HepG2 (cell line): ENCODE data around the gene KRT7. TPM values are rescaled to one million over a fixed set of nuclear protein-coding genes. Genes with fewer than 3 reads are reported as not detected.

Experiments
- ATAC-seq: fragments of 200-7000 bp; cut with Tn5 transposase; 3 replicates; pipeline ENCODE4 v1.9.1; 2020; ENCODE audit warnings: mild to moderate bottlenecking, moderate library complexity
- BruUV-seq: library from RNA; stranded (reverse); fragments of 400-500 nt; replicated peaks from 2 replicates; lab custom pipeline; 2021; lab: Mats Ljungman, UMichigan
- CTCF ChIA-PET: fragments of 300-600 bp; formaldehyde crosslinking; extraction: SDS; loops from one replicate; lab custom pipeline; 2021; ENCODE audit warnings: low total read pairs, inconsistent platforms, low intra/inter-chr PET ratio; lab: Yijun Ruan, JAX
- POLR2A ChIA-PET: fragments of 350-600 bp; sonication (Branson Sonifier 250); formaldehyde crosslinking; loops from one replicate; lab custom pipeline; 2020; ENCODE audit warnings: antibody characterized with exemption, inconsistent platforms; lab: Yijun Ruan, JAX
- DNase-seq: peaks from one replicate; pipeline ENCODE4 v3.0.0-alpha.2; 2015; ENCODE audit warnings: low spot score
- FAIRE-seq: peaks from 3 replicates; lab custom pipeline; 2011; peaks lifted over from hg19 to GRCh38; lab: Jason Lieb, UNC
- H2AFZ ChIP-seq: one replicate; pipeline ENCODE4 v1.6.1; 2011; ENCODE audit warnings: low read length, inconsistent platforms
- H3K27ac ChIP-seq: fragments of 300-600 bp; 3 replicates; pipeline ENCODE4 v1.8.0; 2011; ENCODE audit warnings: mixed run types, mild to moderate bottlenecking, mixed read lengths, low read length, inconsistent platforms; ENCODE audit not compliant: insufficient read depth; ENCODE audit errors: extremely low read length
- H3K27me3 ChIP-seq, 2 experiments: fragments of 200-600 bp in 1 of 2; 2 replicates in 1 of 2; 3 replicates in 1 of 2; pipeline versions ENCODE4 v1.6.0 to v1.8.0; 2011; ENCODE audit warnings: low read length in 2 of 2, mild to moderate bottlenecking in 2 of 2, moderate library complexity in 2 of 2, inconsistent platforms in 1 of 2; ENCODE audit not compliant: insufficient read depth in 2 of 2, control insufficient read depth in 1 of 2
- H3K36me3 ChIP-seq, 2 experiments: fragments of 200-600 bp in 1 of 2; replicated peaks in 1 of 2; 2 replicates in 1 of 2; 3 replicates in 1 of 2; pipeline versions ENCODE4 v1.5.1 to v1.8.0; 2011; ENCODE audit warnings: low read length in 2 of 2, inconsistent platforms in 1 of 2; ENCODE audit not compliant: insufficient read depth in 2 of 2, control insufficient read depth in 1 of 2
- H3K4me1 ChIP-seq: 2 replicates; pipeline ENCODE4 v1.5.1; 2012; ENCODE audit warnings: low read length, inconsistent platforms; ENCODE audit not compliant: insufficient read depth
- H3K4me2 ChIP-seq: 2 replicates; pipeline ENCODE4 v1.6.0; 2011; ENCODE audit warnings: low read depth, low read length, inconsistent platforms
- H3K4me3 ChIP-seq, 3 experiments: fragments of 200-600 bp in 1 of 3; sonication (generic), shearing (Covaris generic) in 1 of 3; replicated peaks in 1 of 3; 2 replicates each; pipeline ENCODE4 v1.5.1; 2011 to 2016; ENCODE audit warnings: low read length in 3 of 3, inconsistent platforms in 2 of 3, low read depth in 2 of 3, mild to moderate bottlenecking in 2 of 3, control low read depth in 1 of 3, mixed read lengths in 1 of 3; ENCODE audit not compliant: insufficient read depth in 1 of 3
- H3K79me2 ChIP-seq: one replicate; pipeline ENCODE4 v1.6.1; 2011; ENCODE audit warnings: low read length, inconsistent platforms; ENCODE audit not compliant: insufficient read depth
- H3K9ac ChIP-seq: 2 replicates; pipeline ENCODE4 v1.6.0; 2011; ENCODE audit warnings: mild to moderate bottlenecking, low read depth, low read length, inconsistent platforms; ENCODE audit not compliant: insufficient read depth
- H3K9me3 ChIP-seq: 2 replicates; pipeline ENCODE4 v1.5.1; 2012; ENCODE audit warnings: mild to moderate bottlenecking, low read length
- H4K20me1 ChIP-seq: 2 replicates; pipeline ENCODE4 v1.6.0; 2011; ENCODE audit warnings: inconsistent platforms, mild to moderate bottlenecking, low read length, moderate library complexity; ENCODE audit not compliant: insufficient read depth
- ARNTL ChIP-seq: sonication (generic); formaldehyde crosslinking; IDR thresholded peaks from 2 replicates; pipeline ENCODE4 v1.4.0; 2020; ENCODE audit warnings: mild to moderate bottlenecking, missing genetic modification reagents
- ASH2L ChIP-seq: fragments of 300-600, 200-600 bp; sonication (generic); IDR thresholded peaks from 2 replicates; pipeline ENCODE4 v1.7.0; 2017; ENCODE audit warnings: low read depth, mild to moderate bottlenecking, moderate library complexity, mixed read lengths, low read length; ENCODE audit not compliant: insufficient read length
- ELF1 ChIP-seq: sonication (generic); formaldehyde crosslinking; IDR thresholded peaks from 2 replicates; pipeline ENCODE4 v1.4.0; 2020; ENCODE audit warnings: missing genetic modification reagents
- FOXA3 ChIP-seq: IDR thresholded peaks from 2 replicates; pipeline ENCODE4 v1.6.1; 2016; ENCODE audit warnings: missing genetic modification reagents, missing compliant biosample characterization
- HDAC6 ChIP-seq: fragments of 200-600 bp; sonication (generic); IDR thresholded peaks from 2 replicates; pipeline ENCODE4 v1.7.0; 2017; ENCODE audit warnings: mild to moderate bottlenecking, antibody characterized with exemption, low read length, low read depth
- SKI ChIP-seq: fragments of 450-650 bp; IDR thresholded peaks from one replicate; pipeline ENCODE4 v1.6.1; 2018; ENCODE audit warnings: mild to moderate bottlenecking; ENCODE audit not compliant: partially characterized antibody
- SOX5 ChIP-seq: IDR thresholded peaks from 2 replicates; pipeline ENCODE4 v1.6.1; 2016; ENCODE audit warnings: borderline replicate concordance
- ZBTB38 ChIP-seq: sonication (generic); formaldehyde crosslinking; IDR thresholded peaks from 2 replicates; pipeline ENCODE4 v1.5.1; 2020; ENCODE audit warnings: mild to moderate bottlenecking, missing genetic modification reagents
- ZFP1 ChIP-seq: IDR thresholded peaks from 2 replicates; pipeline ENCODE4 v1.6.1; 2016
- ZNF274 ChIP-seq: sonication (generic); formaldehyde crosslinking; IDR thresholded peaks from 2 replicates; pipeline ENCODE4 v1.5.1; 2020; ENCODE audit warnings: mild to moderate bottlenecking, missing genetic modification reagents
- ZNF430 ChIP-seq: sonication (generic); formaldehyde crosslinking; IDR thresholded peaks from 2 replicates; pipeline ENCODE4 v1.9.0; 2021; ENCODE audit warnings: mild to moderate bottlenecking, missing genetic modification reagents
- ZNF713 ChIP-seq: sonication (generic); formaldehyde crosslinking; IDR thresholded peaks from 2 replicates; pipeline ENCODE4 v1.4.0; 2020; ENCODE audit warnings: mild to moderate bottlenecking, missing genetic modification reagents
- WGBS: methylation state at CpG from one replicate; pipeline ENCODE4 v1.1.6; 2017; ENCODE audit warnings: low lambda C conversion rate; 5-methylcytosine and 5-hydroxymethylcytosine counted together
- in situ Hi-C: cut with HindIII; loops from 2 replicates; pipeline ENCODE4 v1.10.0; 2017; ENCODE audit warnings: low pct_unique_long_range_greater_than_20kb; ENCODE audit not compliant: extremely low pct_ligation_motif_present
- intact Hi-C: fragments of 100-400 bp; cut with micrococcal nuclease; formaldehyde crosslinking; loops from one replicate; pipeline ENCODE4 v1.10.0; 2022; ENCODE audit not compliant: unreplicated experiment
- polyA plus RNA-seq, 8 experiments: library from polyadenylated mRNA; depleted of rRNA in 3 of 8; stranded (reverse) in 7 of 8; unstranded in 1 of 8; fragments of >200 nt; fragmentation: Illumina TruSeq in 4 of 8; extraction: Trizol in 4 of 8; gene quantifications; 2 replicates each; pipeline versions ENCODE4 v1.2.1 to v1.2.3, GENCODE V29; 2011 to 2016; ENCODE audit warnings: low read depth in 4 of 8, missing spikeins in 1 of 8, mixed read lengths in 1 of 8; ENCODE audit not compliant: insufficient read depth in 1 of 8
- total RNA-seq, 5 experiments: library from RNA; depleted of rRNA; stranded (reverse); fragments of >200 nt; fragmentation: Illumina TruSeq; extraction: Trizol; gene quantifications; 2 replicates each; pipeline ENCODE4 v1.2.3, GENCODE V29; 2016; ENCODE audit warnings: low read depth in 1 of 5
- TF ChIP-seq, protein P1 (sequence below): sonication (generic); formaldehyde crosslinking; IDR thresholded peaks from 2 replicates; pipeline ENCODE4 v1.8.0; 2022; ENCODE audit warnings: low read depth, missing genetic modification reagents
- TF ChIP-seq, protein P2 (sequence below): sonication (generic); formaldehyde crosslinking; IDR thresholded peaks from 2 replicates; pipeline ENCODE4 v1.5.0; 2020; ENCODE audit warnings: mild to moderate bottlenecking, missing genetic modification reagents, moderate library complexity
- TF ChIP-seq, protein P3 (sequence below): sonication (generic); formaldehyde crosslinking; IDR thresholded peaks from 2 replicates; pipeline ENCODE4 v1.4.0; 2020; ENCODE audit warnings: missing genetic modification reagents, borderline replicate concordance
- TF ChIP-seq, protein P4 (sequence below): sonication (generic); formaldehyde crosslinking; IDR thresholded peaks from 2 replicates; pipeline ENCODE4 v1.8.1; 2023; ENCODE audit warnings: mild to moderate bottlenecking, missing genetic modification reagents, borderline replicate concordance

The KRT7 gene
- total and polyA plus RNA-seq, 2 of the 13 experiments (the other 11 are each of a cell fraction or from before 2014, with no cell fraction given): 0.83 TPM; not detected in 1

DNA sequence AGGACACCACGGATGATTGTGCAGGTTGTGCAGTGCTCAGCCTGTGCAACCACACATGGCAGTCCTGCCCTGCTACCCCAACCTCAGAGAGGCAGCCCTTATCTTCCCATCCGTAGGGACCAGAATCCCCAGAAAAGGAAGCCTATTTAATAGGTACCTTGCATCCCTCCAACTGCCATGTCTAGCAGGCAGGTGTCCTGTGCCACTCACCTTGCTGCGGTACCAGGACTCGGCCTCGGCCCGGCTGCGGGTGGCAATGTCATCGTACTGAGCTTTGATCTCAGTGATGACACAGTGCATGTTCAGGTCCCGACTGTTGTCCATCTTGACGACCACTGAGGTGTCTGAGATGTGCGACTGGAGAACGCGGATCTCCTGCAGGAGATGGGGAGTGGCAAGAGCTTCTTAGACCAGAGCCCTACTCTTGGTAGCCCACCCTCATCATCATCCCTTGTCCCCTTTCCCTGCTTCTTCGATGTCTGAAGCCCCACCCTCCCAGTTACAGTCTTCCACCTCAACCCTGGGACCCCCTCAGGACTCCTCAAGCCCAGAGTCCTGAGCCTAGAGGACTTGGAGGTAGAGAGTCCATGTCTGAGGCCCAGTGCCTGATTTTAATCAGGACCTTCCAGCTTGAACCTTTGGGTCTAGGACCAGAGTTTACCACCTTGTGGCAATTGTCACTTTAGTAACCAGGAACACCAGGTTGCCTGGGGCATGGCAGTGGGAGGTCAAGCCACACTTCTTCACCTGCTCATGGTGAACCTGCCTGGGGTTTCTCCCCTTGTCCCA lies 20.5 kb downstream of the KRT7 start:
- H3K4me2 ChIP-seq: no peak overlapping the region
- H3K4me1 ChIP-seq: no peaks in the 10 kb centered on the region
- TF ChIP-seq, protein P1, sequence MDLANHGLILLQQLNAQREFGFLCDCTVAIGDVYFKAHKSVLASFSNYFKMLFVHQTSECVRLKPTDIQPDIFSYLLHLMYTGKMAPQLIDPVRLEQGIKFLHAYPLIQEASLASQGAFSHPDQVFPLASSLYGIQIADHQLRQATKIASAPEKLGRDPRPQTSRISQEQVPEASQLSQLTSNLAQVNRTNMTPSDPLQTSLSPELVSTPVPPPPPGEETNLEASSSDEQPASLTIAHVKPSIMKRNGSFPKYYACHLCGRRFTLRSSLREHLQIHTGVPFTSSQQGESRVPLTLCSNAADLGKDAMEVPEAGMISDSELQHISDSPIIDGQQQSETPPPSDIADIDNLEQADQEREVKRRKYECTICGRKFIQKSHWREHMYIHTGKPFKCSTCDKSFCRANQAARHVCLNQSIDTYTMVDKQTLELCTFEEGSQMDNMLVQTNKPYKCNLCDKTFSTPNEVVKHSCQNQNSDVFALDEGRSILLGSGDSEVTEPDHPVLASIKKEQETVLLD (CRISPR knock-in tag): no peak
- TF ChIP-seq, protein P2, sequence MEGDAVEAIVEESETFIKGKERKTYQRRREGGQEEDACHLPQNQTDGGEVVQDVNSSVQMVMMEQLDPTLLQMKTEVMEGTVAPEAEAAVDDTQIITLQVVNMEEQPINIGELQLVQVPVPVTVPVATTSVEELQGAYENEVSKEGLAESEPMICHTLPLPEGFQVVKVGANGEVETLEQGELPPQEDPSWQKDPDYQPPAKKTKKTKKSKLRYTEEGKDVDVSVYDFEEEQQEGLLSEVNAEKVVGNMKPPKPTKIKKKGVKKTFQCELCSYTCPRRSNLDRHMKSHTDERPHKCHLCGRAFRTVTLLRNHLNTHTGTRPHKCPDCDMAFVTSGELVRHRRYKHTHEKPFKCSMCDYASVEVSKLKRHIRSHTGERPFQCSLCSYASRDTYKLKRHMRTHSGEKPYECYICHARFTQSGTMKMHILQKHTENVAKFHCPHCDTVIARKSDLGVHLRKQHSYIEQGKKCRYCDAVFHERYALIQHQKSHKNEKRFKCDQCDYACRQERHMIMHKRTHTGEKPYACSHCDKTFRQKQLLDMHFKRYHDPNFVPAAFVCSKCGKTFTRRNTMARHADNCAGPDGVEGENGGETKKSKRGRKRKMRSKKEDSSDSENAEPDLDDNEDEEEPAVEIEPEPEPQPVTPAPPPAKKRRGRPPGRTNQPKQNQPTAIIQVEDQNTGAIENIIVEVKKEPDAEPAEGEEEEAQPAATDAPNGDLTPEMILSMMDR (CRISPR knock-in tag): no peak
- TF ChIP-seq ZNF430 (CRISPR knock-in tag) (no peak), ASH2L (no peak), HDAC6 (no peak), ZFP1 (no peak), ARNTL (CRISPR knock-in tag) (no peak), ZNF713 (CRISPR knock-in tag) (no peak), ZBTB38 (CRISPR knock-in tag) (no peak), SKI (no peak), FOXA3 (no peak), ELF1 (no peak), SOX5 (CRISPR knock-in tag) (no peak), ZNF274 (CRISPR knock-in tag) (no peak)
- TF ChIP-seq, protein P3, sequence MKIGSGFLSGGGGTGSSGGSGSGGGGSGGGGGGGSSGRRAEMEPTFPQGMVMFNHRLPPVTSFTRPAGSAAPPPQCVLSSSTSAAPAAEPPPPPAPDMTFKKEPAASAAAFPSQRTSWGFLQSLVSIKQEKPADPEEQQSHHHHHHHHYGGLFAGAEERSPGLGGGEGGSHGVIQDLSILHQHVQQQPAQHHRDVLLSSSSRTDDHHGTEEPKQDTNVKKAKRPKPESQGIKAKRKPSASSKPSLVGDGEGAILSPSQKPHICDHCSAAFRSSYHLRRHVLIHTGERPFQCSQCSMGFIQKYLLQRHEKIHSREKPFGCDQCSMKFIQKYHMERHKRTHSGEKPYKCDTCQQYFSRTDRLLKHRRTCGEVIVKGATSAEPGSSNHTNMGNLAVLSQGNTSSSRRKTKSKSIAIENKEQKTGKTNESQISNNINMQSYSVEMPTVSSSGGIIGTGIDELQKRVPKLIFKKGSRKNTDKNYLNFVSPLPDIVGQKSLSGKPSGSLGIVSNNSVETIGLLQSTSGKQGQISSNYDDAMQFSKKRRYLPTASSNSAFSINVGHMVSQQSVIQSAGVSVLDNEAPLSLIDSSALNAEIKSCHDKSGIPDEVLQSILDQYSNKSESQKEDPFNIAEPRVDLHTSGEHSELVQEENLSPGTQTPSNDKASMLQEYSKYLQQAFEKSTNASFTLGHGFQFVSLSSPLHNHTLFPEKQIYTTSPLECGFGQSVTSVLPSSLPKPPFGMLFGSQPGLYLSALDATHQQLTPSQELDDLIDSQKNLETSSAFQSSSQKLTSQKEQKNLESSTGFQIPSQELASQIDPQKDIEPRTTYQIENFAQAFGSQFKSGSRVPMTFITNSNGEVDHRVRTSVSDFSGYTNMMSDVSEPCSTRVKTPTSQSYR (CRISPR knock-in tag): no peak
- TF ChIP-seq, protein P4, sequence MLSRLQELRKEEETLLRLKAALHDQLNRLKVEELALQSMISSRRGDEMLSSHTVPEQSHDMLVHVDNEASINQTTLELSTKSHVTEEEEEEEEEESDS (CRISPR knock-in tag): no peak
- in situ Hi-C loops: no loop called here
- FAIRE-seq: no peak
- H3K27me3 ChIP-seq: peaks cover 4 to 45% of the 10 kb centered on the region in 2 experiments
- H3K9ac ChIP-seq: no peak overlapping the region
- H3K27ac ChIP-seq: no peak overlapping the region
- no peak for DNase-seq
- no peaks in the 10 kb centered on the region for H3K79me2 ChIP-seq
- no peak overlapping the region for H3K4me3 ChIP-seq
- intact Hi-C loops: loop anchor here (5.0 kb wide), 1 partner anchor 54 kb away; no protein-coding TSS in a partner anchor
- ChIA-PET CTCF (no interaction called here), POLR2A (no interaction called here)
- no peaks in the 10 kb centered on the region for H3K36me3 ChIP-seq
- no peaks in the 10 kb centered on the region for H4K20me1 ChIP-seq
- no peaks in the 10 kb centered on the region for H3K9me3 ChIP-seq
- 42% methylated on average over 9 of the region's 14 CpGs for WGBS
- no peak for ATAC-seq
- BruUV-seq: no TSS peak
- H2AFZ ChIP-seq: no peak overlapping the region
